ENCODE results near the gene NHS. TPM values are rescaled to one million over a fixed set of nuclear protein-coding genes. Genes with fewer than 3 reads are reported as not detected.

NHS gene
- total RNA-seq, 1 experiment from 2014 or later, result 5.7 TPM

DNA sequence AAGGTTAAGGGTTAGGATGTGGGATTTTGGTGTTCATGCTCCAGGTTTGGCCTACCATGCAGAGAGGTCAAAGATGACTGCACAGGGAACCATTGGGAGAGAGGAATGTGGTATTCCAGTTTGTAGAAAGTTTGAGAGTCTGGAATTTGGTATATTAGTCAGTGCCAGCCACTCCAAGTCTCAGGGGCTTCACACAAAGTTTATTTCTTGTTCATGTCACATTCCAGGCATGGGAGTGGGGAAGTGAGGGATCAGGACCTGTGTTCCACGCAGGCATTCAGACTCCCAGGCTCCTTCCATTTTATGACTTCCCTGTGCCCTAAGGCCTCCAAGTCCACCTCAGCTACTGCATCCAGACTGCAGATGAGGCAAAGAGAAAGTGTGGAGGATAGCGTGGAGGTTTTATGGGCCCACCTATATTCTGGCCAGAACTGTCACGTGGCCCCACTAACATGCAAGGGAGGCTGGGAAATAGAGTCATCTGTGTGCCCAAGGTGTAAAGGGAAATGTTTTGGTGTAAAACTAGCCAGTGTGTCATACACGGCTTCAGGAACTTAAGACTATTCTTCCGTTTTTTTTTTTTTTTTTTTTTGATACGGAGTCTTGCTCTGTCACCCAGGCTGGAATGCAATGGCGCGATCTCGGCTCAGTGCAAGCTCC, 221.7 kb downstream of the NHS start:
- Histone ChIP-seq H3K4me1 (ENCODE audit: control insufficient read depth in 1 of 2, insufficient read depth in 2 of 2, low read length in 2 of 2) (peaks cover 0 to 3% of the 10 kb centered on the region in 2 experiments; a peak in 2 of 4 replicates), H3K27me3 (ENCODE audit: insufficient read depth, low read length) (no peaks in the 10 kb centered on the region), H4K20me1 (ENCODE audit: insufficient read depth) (no peaks in the 10 kb centered on the region), H3K27ac (ENCODE audit: low read depth, low read length) (no peak overlapping the region), H3K9me3 (ENCODE audit: control insufficient read depth in 1 of 2, insufficient read depth in 1 of 2, low read depth in 1 of 2, low read length in 2 of 2) (no peaks in the 10 kb centered on the region), H3K36me3 (ENCODE audit: control insufficient read depth in 1 of 2, insufficient read depth in 2 of 2, low read length in 2 of 2) (no peaks in the 10 kb centered on the region), H2AFZ (ENCODE audit: low read depth, low read length, poor library complexity, severe bottlenecking) (no peak overlapping the region), H3K9me2 (ENCODE audit: insufficient read depth) (no peaks in the 10 kb centered on the region), H3K4me3 (replicated peaks in 1 of 2; ENCODE audit: low read depth in 1 of 2, low read length in 2 of 2) (no peak overlapping the region), H3K79me2 (ENCODE audit: insufficient read depth, low read length) (no peaks in the 10 kb centered on the region), H3K9ac (ENCODE audit: low read length) (no peak overlapping the region), H3K4me2 (ENCODE audit: low read length) (no peak overlapping the region)
- ChIA-PET POLR2A (no interaction called here), RAD21 (ENCODE audit: low non-redundant PET in 1 of 2, low total read pairs in 2 of 2, uncharacterized antibody in 2 of 2, unreplicated experiment in 2 of 2) (no interaction called here), CTCF (no interaction called here)
- no peak for DNase-seq (ENCODE audit: low read depth, low spot score)
- intact Hi-C loops (cut with micrococcal nuclease), result loop anchor here (10.0 kb wide), 1 partner anchor 222 kb away; the partner anchor contains the start of gene NHS
- TF ChIP-seq JUND (IDR thresholded peaks at IDR 0.05), result no peak
- TF ChIP-seq, protein P1, sequence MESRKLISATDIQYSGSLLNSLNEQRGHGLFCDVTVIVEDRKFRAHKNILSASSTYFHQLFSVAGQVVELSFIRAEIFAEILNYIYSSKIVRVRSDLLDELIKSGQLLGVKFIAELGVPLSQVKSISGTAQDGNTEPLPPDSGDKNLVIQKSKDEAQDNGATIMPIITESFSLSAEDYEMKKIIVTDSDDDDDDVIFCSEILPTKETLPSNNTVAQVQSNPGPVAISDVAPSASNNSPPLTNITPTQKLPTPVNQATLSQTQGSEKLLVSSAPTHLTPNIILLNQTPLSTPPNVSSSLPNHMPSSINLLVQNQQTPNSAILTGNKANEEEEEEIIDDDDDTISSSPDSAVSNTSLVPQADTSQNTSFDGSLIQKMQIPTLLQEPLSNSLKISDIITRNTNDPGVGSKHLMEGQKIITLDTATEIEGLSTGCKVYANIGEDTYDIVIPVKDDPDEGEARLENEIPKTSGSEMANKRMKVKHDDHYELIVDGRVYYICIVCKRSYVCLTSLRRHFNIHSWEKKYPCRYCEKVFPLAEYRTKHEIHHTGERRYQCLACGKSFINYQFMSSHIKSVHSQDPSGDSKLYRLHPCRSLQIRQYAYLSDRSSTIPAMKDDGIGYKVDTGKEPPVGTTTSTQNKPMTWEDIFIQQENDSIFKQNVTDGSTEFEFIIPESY (IDR thresholded peaks at IDR 0.05; ENCODE audit: extremely low read depth, insufficient replicate concordance, low read length), result no peak
- TF ChIP-seq POLR2A (IDR thresholded peaks at IDR 0.05; ENCODE audit: borderline replicate concordance, extremely low read depth, insufficient read depth, insufficient read length), result no peak
- no peak for TF ChIP-seq EZH2 (IDR thresholded peaks at IDR 0.05)
- no peak for TF ChIP-seq YY1 (IDR thresholded peaks at IDR 0.05; ENCODE audit: extremely low read depth, insufficient replicate concordance, low read depth, low read length)
- no peak for TF ChIP-seq EGR1 (IDR thresholded peaks at IDR 0.05; ENCODE audit: low read depth)
- no peak for TF ChIP-seq ZNF274 (IDR thresholded peaks at IDR 0.05; ENCODE audit: low read depth, low read length)
- no peak for TF ChIP-seq CBX3 (IDR thresholded peaks at IDR 0.05; ENCODE audit: low read depth)
- TF ChIP-seq, protein P2, sequence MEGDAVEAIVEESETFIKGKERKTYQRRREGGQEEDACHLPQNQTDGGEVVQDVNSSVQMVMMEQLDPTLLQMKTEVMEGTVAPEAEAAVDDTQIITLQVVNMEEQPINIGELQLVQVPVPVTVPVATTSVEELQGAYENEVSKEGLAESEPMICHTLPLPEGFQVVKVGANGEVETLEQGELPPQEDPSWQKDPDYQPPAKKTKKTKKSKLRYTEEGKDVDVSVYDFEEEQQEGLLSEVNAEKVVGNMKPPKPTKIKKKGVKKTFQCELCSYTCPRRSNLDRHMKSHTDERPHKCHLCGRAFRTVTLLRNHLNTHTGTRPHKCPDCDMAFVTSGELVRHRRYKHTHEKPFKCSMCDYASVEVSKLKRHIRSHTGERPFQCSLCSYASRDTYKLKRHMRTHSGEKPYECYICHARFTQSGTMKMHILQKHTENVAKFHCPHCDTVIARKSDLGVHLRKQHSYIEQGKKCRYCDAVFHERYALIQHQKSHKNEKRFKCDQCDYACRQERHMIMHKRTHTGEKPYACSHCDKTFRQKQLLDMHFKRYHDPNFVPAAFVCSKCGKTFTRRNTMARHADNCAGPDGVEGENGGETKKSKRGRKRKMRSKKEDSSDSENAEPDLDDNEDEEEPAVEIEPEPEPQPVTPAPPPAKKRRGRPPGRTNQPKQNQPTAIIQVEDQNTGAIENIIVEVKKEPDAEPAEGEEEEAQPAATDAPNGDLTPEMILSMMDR (IDR thresholded peaks at IDR 0.05 in 2 of 3, conservative IDR thresholded peaks at IDR 0.05 in 1 of 3; ENCODE audit: borderline replicate concordance in 1 of 3, insufficient read depth in 1 of 3, low read depth in 2 of 3, low read length in 2 of 3), result no peak
- TF ChIP-seq RAD21 (IDR thresholded peaks at IDR 0.05; ENCODE audit: low read depth), result no peak
- TF ChIP-seq, protein P3, sequence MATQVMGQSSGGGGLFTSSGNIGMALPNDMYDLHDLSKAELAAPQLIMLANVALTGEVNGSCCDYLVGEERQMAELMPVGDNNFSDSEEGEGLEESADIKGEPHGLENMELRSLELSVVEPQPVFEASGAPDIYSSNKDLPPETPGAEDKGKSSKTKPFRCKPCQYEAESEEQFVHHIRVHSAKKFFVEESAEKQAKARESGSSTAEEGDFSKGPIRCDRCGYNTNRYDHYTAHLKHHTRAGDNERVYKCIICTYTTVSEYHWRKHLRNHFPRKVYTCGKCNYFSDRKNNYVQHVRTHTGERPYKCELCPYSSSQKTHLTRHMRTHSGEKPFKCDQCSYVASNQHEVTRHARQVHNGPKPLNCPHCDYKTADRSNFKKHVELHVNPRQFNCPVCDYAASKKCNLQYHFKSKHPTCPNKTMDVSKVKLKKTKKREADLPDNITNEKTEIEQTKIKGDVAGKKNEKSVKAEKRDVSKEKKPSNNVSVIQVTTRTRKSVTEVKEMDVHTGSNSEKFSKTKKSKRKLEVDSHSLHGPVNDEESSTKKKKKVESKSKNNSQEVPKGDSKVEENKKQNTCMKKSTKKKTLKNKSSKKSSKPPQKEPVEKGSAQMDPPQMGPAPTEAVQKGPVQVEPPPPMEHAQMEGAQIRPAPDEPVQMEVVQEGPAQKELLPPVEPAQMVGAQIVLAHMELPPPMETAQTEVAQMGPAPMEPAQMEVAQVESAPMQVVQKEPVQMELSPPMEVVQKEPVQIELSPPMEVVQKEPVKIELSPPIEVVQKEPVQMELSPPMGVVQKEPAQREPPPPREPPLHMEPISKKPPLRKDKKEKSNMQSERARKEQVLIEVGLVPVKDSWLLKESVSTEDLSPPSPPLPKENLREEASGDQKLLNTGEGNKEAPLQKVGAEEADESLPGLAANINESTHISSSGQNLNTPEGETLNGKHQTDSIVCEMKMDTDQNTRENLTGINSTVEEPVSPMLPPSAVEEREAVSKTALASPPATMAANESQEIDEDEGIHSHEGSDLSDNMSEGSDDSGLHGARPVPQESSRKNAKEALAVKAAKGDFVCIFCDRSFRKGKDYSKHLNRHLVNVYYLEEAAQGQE (IDR thresholded peaks at IDR 0.05; ENCODE audit: low read depth), result no peak
- BruUV-seq (replicated peaks), result no TSS peak
- no peak for ATAC-seq
